LNCAP (cell line): ENCODE results near the gene ZBTB11.

Experiments
- TF ChIP-seq, protein P1 (sequence below): fragments of 450-650 bp; IDR thresholded peaks from 2 replicates; pipeline ENCODE4 v1.5.1; 2017; ENCODE audit warnings: mild to moderate bottlenecking

Gene ZBTB11

DNA sequence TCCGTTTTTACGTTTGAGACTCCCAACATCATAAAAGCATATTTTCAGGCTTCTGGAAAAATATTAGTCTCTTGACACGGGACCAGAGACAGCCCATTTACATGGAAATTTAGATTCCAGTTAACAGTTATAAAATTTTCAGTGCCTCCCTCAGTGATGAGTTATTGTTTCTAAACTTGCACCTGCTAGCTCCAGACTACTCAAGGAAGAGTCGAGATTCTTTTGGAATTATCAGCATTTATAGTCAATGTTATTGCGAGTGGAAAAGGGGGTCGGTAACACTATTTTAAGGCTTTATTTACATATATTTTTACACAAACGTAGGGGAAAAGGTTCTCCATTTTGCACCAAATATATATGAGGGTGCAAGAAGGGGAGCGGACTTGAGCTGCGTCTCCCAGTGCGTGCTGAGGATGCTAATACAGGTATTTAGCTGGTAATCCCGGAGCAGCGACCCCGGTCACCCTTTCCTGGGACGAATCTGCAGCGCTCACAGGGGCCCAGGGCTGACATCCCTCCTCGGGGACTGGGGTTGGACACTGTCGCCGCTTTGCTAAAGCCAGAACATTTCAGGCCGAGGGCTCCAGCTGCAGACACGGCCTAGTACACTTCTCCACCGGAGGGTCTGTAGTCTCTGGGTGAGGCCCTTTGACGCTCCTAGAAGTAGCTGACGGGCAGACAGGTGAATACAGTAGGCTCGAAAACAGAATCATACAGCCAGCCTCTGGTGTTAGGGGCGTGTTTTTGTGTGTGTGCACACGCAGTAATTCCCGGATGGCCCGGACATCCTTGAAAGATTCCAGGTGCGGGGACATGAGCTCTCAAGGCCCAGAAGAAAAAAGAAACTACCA lies 729 bp upstream of the ZBTB11 start:
- TF ChIP-seq, protein P1, sequence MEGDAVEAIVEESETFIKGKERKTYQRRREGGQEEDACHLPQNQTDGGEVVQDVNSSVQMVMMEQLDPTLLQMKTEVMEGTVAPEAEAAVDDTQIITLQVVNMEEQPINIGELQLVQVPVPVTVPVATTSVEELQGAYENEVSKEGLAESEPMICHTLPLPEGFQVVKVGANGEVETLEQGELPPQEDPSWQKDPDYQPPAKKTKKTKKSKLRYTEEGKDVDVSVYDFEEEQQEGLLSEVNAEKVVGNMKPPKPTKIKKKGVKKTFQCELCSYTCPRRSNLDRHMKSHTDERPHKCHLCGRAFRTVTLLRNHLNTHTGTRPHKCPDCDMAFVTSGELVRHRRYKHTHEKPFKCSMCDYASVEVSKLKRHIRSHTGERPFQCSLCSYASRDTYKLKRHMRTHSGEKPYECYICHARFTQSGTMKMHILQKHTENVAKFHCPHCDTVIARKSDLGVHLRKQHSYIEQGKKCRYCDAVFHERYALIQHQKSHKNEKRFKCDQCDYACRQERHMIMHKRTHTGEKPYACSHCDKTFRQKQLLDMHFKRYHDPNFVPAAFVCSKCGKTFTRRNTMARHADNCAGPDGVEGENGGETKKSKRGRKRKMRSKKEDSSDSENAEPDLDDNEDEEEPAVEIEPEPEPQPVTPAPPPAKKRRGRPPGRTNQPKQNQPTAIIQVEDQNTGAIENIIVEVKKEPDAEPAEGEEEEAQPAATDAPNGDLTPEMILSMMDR, result no peak

DNA sequence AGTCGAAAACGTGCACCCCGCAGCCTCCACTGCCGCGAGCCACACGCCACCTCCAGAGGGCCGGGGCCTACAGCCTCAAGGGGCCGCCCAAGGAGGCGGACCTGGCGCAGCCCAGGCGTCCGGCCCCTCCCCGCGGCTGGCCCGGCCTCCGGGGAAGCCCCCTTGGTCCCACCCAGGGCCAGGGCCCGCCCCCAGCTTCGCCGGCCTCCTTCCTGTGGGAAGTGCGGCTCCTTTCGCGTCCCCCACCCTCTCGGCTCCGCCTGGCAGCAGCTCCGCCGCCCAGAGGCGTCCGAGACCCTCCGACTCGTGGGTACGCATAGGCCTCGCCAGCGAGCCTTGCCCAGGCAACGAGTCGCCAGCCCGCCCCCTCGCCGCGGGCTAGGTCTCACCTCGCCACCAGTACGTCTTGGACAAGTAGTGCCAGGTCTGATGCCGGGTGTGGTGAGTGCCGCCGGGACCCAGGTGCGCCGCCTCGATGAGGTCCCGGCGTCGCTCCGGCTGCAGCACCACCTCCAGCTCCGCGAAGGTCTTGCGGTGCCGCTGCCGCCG lies 642 bp downstream of the ZBTB11 start:
- TF ChIP-seq, protein P1, result no peak

DNA sequence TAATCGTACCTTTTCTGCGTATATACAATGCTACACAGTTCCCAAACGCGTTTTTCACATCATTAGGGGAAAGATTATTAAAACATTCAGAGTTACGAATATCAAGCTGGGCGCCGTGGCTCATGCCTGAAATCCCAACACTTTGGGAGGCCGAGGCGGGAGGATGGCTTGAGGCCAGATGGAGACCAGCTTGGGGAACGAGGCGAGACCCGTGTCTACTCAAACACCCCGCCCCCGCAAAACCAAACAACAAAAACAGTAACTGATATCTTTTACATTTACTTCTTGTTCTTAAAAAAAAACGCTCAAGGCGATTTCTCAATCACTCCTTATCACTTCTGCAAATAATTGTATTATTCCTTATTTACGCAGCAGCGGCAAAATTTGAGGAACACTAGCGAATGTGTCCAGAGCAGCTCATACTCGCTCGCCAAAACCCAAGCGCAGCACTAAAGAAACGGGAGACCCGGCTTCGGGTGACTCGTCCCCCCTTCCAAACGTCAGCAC lies 1.2 kb downstream of the ZBTB11 start:
- TF ChIP-seq, protein P1, result no peak

DNA sequence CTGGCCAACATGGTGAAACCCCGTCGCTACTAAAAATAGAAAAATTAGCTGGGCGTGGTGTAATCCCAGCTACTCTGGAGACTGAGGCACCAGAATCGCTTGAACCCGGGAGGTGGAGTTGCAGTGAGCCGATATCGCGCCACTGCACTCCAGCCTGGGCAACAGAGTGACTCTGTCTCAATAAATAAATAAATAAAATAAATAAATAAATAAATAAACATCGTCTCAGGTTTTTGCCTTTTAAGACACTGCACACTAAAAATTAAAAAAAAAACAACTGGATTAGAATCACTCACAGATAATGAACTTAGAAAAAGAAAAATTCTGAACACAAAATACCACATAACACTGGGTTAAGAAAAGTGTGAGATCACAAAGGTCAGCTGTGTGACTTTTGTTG lies 2.4 kb downstream of the ZBTB11 start:
- TF ChIP-seq, protein P1, result no peak

DNA sequence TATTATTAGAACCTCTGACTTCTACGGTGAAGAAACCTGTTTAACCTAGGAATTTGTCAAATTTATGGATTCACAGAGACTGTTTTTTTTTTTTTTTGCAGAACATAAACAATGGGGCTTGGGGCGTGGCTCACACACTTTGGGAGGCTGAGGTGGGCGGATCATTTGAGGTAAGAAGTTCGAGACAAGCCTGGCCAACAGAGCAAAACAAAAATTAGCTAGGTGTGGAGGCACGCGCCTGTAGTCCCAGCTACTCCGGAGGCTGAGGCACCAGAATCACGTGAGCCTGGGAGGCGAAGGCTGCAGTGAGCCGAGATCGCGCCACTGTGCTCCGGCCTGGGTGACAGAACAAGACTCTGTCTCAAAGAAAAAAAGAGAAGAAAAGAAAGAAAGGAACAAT lies 3.0 kb downstream of the ZBTB11 start:
- TF ChIP-seq, protein P1, result no peak

DNA sequence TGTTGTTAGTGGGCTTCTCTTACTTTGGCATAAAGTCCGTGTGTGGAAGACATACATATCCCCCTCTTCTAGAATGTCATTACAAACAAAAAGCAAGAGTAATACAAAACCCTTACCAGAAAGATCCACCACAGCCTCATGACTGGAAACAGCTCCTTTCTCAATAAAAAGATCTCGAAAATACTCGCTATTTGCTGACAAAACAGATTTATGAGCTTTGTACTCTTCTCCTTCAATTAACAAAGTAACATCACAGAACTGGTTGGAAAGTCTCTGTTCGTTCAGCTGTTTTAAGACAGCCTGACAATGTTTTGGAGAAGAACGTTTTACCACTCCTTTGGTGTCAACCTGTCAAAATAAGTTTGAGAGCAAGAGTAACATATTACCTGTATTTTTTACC lies 5.9 kb downstream of the ZBTB11 start:
- TF ChIP-seq, protein P1, result no peak

DNA sequence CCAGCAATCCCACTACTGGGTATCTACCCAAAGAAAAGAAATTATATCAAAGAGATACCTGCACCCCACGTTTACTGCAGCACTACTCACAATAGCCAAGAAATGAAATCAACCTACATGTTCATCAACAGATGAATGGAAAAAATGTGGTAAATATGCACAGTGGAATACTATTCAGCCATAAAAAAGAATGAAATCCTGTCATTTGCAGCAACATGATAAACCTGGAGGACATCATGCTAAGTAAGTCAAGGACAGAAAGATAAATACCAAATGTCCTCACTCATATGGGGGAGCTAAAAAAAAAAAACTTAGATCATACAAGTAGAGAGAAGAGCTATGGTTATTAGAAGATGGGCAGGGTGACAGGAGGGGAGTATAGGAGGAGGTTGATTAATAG lies 9.1 kb downstream of the ZBTB11 start:
- TF ChIP-seq, protein P1, result no peak
